PC-9 (cell line): ENCODE data around the gene KIN. TPM values are rescaled to one million over a fixed set of nuclear protein-coding genes. Genes with fewer than 3 reads are reported as not detected.

ENCODE experiments used
- BruUV-seq: library from RNA; stranded (reverse); fragments of 400-500 nt; replicated peaks from 2 replicates; lab custom pipeline; 2021; lab: Mats Ljungman, UMichigan
- CTCF ChIA-PET: fragments of 300-600 bp; sonication (Branson Sonifier 250); formaldehyde crosslinking; loops from one replicate; lab custom pipeline; 2022; ENCODE audit warnings: antibody characterized with exemption; lab: Charles Lee
- POLR2A ChIA-PET: fragments of 300-600 bp; sonication (Branson Sonifier 250); formaldehyde crosslinking; loops from one replicate; lab custom pipeline; 2022; ENCODE audit warnings: antibody characterized with exemption; ENCODE audit not compliant: unreplicated experiment; lab: Charles Lee
- DNase-seq, 2 experiments: peaks; one replicate each; pipeline versions ENCODE4 v3.0.0 to v3.0.0-alpha.2; 2015 to 2022; ENCODE audit warnings: mixed read lengths in 1 of 2
- H2AFZ ChIP-seq: fragments of 200-600 bp; sonication (generic); 2 replicates; pipeline ENCODE4 v1.8.1; 2017; ENCODE audit warnings: antibody characterized with exemption
- H3F3A ChIP-seq: fragments of 200-600 bp; sonication (generic); 2 replicates; pipeline ENCODE4 v1.8.1; 2017; ENCODE audit warnings: antibody characterized with exemption, mild to moderate bottlenecking, low read depth; ENCODE audit not compliant: insufficient read depth
- H3K27ac ChIP-seq: fragments of 200-600 bp; sonication (generic); 2 replicates; pipeline ENCODE4 v1.6.1; 2016; ENCODE audit warnings: mixed run types
- H3K27me3 ChIP-seq: fragments of 200-600 bp; sonication (generic); 2 replicates; pipeline ENCODE4 v1.6.1; 2016; ENCODE audit warnings: low read depth, mixed run types; ENCODE audit not compliant: insufficient read depth
- H3K36me3 ChIP-seq: fragments of 200-600 bp; sonication (generic); 2 replicates; pipeline ENCODE4 v1.6.1; 2016; ENCODE audit warnings: low read depth, mixed run types
- H3K4me1 ChIP-seq: fragments of 200-600 bp; sonication (generic); replicated peaks from 2 replicates; pipeline ENCODE4 v1.6.1; 2016; ENCODE audit warnings: mixed run types; ENCODE audit not compliant: insufficient read depth
- H3K4me2 ChIP-seq: fragments of 200-600 bp; sonication (generic); 2 replicates; pipeline ENCODE4 v1.6.1; 2017; ENCODE audit warnings: mixed run types
- H3K4me3 ChIP-seq: fragments of 200-600 bp; sonication (generic); 2 replicates; pipeline ENCODE4 v1.6.1; 2016; ENCODE audit warnings: mixed run types
- H3K79me2 ChIP-seq: fragments of 200-600 bp; sonication (generic); 2 replicates; pipeline ENCODE4 v1.6.1; 2017; ENCODE audit warnings: low read depth, mixed run types
- H3K9me2 ChIP-seq: fragments of 200-600 bp; sonication (generic); 2 replicates; pipeline ENCODE4 v1.8.1; 2017; ENCODE audit warnings: mild to moderate bottlenecking; ENCODE audit not compliant: insufficient read depth
- H3K9me3 ChIP-seq: fragments of 200-600 bp; sonication (generic); 2 replicates; pipeline ENCODE4 v1.8.1; 2016; ENCODE audit warnings: low read depth; ENCODE audit not compliant: insufficient read depth
- H4K20me1 ChIP-seq: fragments of 200-600 bp; sonication (generic); 2 replicates; pipeline ENCODE4 v1.8.1; 2017; ENCODE audit not compliant: insufficient read depth
- EZH2 ChIP-seq: fragments of 200-600 bp; sonication (generic); IDR thresholded peaks from 2 replicates; pipeline ENCODE4 v1.8.0; 2017; ENCODE audit warnings: antibody characterized with exemption, low read depth
- intact Hi-C: fragments of 100-400 bp; cut with micrococcal nuclease; formaldehyde crosslinking; loops from one replicate; pipeline ENCODE4 v1.10.0; 2022; ENCODE audit not compliant: unreplicated experiment
- total RNA-seq: library from RNA; stranded (reverse); gene quantifications from 2 replicates; pipeline ENCODE4 v1.2.3, GENCODE V29; 2021
- TF ChIP-seq, protein P1 (sequence below): fragments of 200-600 bp; sonication (generic); conservative IDR thresholded peaks from 2 replicates; pipeline ENCODE4 v1.6.1; 2017; ENCODE audit warnings: mixed run types, antibody characterized with exemption, mild to moderate bottlenecking, moderate library complexity

KIN gene
- total RNA-seq, 1 experiment from 2014 or later: 10.4 TPM

DNA sequence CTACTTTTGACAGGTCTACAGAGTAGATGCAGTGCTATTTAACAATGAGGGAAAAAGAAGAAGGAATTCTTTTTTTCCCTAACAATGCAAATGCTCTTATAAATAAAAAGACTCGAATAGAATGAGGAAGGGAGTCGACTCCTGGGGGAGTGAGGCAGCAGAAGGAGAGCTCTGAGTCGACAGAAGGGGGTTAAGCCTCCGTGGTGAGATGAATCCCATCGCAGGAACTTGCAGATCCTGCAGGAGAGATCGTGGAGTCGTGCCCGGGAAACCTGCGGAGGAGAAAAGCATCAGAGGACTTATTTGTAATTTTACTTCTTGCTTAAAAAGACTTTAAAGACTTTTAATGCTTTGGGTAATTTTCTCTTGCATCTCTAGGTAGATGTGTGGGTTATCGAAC is 67.3 kb downstream of the KIN start:
- no TSS peak for BruUV-seq
- H3K36me3 ChIP-seq: no peaks in the 10 kb centered on the region
- H3K27me3 ChIP-seq: peaks cover 51% of the 10 kb centered on the region
- H2AFZ ChIP-seq: no peak overlapping the region
- no peak for DNase-seq
- H3K9me2 ChIP-seq: no peaks in the 10 kb centered on the region
- no peak overlapping the region for H3K27ac ChIP-seq
- H3K79me2 ChIP-seq: no peaks in the 10 kb centered on the region
- no peaks in the 10 kb centered on the region for H4K20me1 ChIP-seq
- no peak overlapping the region for H3K4me2 ChIP-seq
- CTCF ChIA-PET: no interaction called here
- no peaks in the 10 kb centered on the region for H3F3A ChIP-seq
- intact Hi-C loops: no loop called here
- no peaks in the 10 kb centered on the region for H3K4me1 ChIP-seq
- POLR2A ChIA-PET: no interaction called here
- no peak overlapping the region for H3K4me3 ChIP-seq
- TF ChIP-seq, protein P1, sequence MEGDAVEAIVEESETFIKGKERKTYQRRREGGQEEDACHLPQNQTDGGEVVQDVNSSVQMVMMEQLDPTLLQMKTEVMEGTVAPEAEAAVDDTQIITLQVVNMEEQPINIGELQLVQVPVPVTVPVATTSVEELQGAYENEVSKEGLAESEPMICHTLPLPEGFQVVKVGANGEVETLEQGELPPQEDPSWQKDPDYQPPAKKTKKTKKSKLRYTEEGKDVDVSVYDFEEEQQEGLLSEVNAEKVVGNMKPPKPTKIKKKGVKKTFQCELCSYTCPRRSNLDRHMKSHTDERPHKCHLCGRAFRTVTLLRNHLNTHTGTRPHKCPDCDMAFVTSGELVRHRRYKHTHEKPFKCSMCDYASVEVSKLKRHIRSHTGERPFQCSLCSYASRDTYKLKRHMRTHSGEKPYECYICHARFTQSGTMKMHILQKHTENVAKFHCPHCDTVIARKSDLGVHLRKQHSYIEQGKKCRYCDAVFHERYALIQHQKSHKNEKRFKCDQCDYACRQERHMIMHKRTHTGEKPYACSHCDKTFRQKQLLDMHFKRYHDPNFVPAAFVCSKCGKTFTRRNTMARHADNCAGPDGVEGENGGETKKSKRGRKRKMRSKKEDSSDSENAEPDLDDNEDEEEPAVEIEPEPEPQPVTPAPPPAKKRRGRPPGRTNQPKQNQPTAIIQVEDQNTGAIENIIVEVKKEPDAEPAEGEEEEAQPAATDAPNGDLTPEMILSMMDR: no peak
- TF ChIP-seq EZH2: no peak
- no peaks in the 10 kb centered on the region for H3K9me3 ChIP-seq

DNA sequence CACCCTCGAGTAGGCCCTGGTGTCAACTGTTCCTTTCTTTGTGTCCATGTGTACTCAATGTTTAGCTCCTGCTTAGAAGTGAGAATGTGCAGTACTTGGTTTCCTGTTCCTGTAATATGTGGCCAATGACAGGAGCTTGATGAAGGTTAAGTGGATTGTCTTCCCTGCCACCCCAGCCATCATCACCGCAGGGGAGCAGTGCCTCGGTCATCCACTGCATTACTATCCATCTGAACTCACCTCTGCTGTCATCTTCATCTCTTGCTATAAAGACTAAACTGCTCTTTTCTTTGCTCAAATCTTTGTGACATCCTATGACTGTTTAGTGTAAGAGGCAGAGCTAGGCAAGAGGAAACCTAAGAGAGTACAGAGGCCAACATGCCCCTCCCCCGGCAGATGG is 69.1 kb downstream of the KIN start:
- intact Hi-C loops: no loop called here
- CTCF ChIA-PET: no interaction called here
- H3K9me3 ChIP-seq: no peaks in the 10 kb centered on the region
- H2AFZ ChIP-seq: no peak overlapping the region
- H4K20me1 ChIP-seq: no peaks in the 10 kb centered on the region
- peaks cover 42% of the 10 kb centered on the region for H3K27me3 ChIP-seq
- POLR2A ChIA-PET: no interaction called here
- H3F3A ChIP-seq: no peaks in the 10 kb centered on the region
- no peak overlapping the region for H3K27ac ChIP-seq
- no peaks in the 10 kb centered on the region for H3K9me2 ChIP-seq
- DNase-seq: no peak
- no TSS peak for BruUV-seq
- no peaks in the 10 kb centered on the region for H3K36me3 ChIP-seq
- no peaks in the 10 kb centered on the region for H3K4me1 ChIP-seq
- H3K4me2 ChIP-seq: no peak overlapping the region
- TF ChIP-seq EZH2: no peak
- TF ChIP-seq, protein P1: no peak
- no peaks in the 10 kb centered on the region for H3K79me2 ChIP-seq
- no peak overlapping the region for H3K4me3 ChIP-seq

DNA sequence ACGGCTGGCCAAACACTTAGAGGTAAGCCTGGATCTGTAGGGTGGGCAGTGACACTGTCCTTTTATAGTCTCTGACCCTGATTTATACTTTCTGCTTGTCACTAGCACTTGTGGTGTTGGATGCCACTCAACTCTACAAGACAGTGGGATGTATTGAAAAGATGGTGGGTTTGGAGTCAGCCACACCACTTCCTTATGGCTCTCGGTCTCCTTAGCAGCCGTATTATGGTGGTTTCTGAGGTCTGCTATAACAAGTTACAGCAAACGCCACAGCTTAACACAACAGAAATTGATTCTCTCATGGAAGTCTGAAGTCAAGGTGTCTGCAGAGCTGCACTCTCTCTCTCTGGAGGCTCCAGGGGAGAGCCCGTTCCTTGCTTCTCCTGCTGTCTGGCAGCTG is 70.0 kb downstream of the KIN start:
- H3K4me1 ChIP-seq: no peaks in the 10 kb centered on the region
- ChIA-PET CTCF (no interaction called here), POLR2A (no interaction called here)
- no peak overlapping the region for H3K4me2 ChIP-seq
- no peaks in the 10 kb centered on the region for H3K36me3 ChIP-seq
- H3K27ac ChIP-seq: no peak overlapping the region
- H3K4me3 ChIP-seq: no peak overlapping the region
- H3F3A ChIP-seq: no peaks in the 10 kb centered on the region
- no peaks in the 10 kb centered on the region for H4K20me1 ChIP-seq
- no peak for TF ChIP-seq EZH2
- TF ChIP-seq, protein P1: no peak
- no peaks in the 10 kb centered on the region for H3K9me2 ChIP-seq
- no peak for DNase-seq
- H2AFZ ChIP-seq: no peak overlapping the region
- BruUV-seq: no TSS peak
- peaks cover 34% of the 10 kb centered on the region for H3K27me3 ChIP-seq
- intact Hi-C loops: no loop called here
- H3K79me2 ChIP-seq: no peaks in the 10 kb centered on the region
- no peaks in the 10 kb centered on the region for H3K9me3 ChIP-seq
